Body of pancreas (tissue), 4 donors: ENCODE results near the gene STX3.

Source experiments
- POLR2A ChIP-seq, 3 donors: fragments of 450-650 bp; IDR thresholded peaks; one replicate each; pipeline ENCODE4 v1.6.1; 2016; ENCODE audit warnings: antibody characterized with exemption in 3 of 3, mild to moderate bottlenecking in 2 of 3
- TF ChIP-seq, protein P1 (sequence below), 7 experiments: fragments of 450-650 bp in 4 of 7; fragments of 200-600 bp in 3 of 7; sonication (generic) in 3 of 7; IDR thresholded peaks; one replicate each; pipeline ENCODE4 v1.5.1; 2016 to 2019; ENCODE audit warnings: antibody characterized with exemption in 7 of 7

DNA sequence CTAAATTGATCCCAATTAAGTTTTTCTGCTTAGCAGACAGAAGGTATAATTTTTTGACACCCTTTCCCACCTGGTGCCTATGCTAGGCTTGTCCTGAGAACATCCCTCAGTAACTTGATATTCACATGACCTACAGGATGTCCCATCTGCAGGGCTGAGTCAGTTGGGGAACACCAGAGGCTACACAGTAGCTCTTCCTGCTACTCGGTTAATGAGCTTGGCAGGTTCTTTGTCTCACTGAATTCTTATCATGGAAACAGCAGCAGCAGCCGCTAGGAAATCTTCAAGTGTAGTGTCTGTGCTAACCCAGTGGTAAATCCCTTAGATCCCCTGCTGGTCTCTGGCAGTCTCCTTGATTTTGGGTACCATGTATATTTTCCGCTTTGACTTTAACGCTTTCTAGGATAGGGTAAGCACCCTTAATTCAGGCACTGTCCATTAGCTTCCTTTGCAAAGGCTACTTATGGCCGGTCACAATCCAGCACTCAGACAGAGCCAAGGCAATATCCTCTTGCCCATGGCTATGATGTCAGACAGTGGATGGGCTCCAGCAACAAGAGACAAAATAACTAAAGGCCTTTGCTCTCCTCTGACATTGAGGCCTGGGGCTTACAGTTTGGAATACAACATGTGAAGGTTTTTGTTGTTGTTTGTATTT lies 46.9 kb downstream of the STX3 start:
- TF ChIP-seq, protein P1, sequence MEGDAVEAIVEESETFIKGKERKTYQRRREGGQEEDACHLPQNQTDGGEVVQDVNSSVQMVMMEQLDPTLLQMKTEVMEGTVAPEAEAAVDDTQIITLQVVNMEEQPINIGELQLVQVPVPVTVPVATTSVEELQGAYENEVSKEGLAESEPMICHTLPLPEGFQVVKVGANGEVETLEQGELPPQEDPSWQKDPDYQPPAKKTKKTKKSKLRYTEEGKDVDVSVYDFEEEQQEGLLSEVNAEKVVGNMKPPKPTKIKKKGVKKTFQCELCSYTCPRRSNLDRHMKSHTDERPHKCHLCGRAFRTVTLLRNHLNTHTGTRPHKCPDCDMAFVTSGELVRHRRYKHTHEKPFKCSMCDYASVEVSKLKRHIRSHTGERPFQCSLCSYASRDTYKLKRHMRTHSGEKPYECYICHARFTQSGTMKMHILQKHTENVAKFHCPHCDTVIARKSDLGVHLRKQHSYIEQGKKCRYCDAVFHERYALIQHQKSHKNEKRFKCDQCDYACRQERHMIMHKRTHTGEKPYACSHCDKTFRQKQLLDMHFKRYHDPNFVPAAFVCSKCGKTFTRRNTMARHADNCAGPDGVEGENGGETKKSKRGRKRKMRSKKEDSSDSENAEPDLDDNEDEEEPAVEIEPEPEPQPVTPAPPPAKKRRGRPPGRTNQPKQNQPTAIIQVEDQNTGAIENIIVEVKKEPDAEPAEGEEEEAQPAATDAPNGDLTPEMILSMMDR (IDR thresholded peaks at IDR 0.05) = no peak
- TF ChIP-seq POLR2A (IDR thresholded peaks at IDR 0.05) = no peak
